Breast epithelium (tissue), 4 donors: ENCODE data around the gene PADI6. TPM values are rescaled to one million over a fixed set of nuclear protein-coding genes. Genes with fewer than 3 reads are reported as not detected.

Experiments used
- DNase-seq, 2 donors: peaks; one replicate each; pipeline ENCODE4 v3.0.0-alpha.2; 2019; ENCODE audit warnings: low spot score in 2 of 2
- H3K27ac ChIP-seq, 2 donors: fragments of 200-600 bp; sonication (generic) in 1 of 2; one replicate each; pipeline ENCODE4 v1.5.1; 2016 to 2019; ENCODE audit warnings: mild to moderate bottlenecking in 1 of 2
- H3K27me3 ChIP-seq, 2 donors: fragments of 200-600 bp; sonication (generic) in 1 of 2; one replicate each; pipeline versions ENCODE4 v1.5.1 to v1.6.0; 2017 to 2019; ENCODE audit warnings: control low read depth in 1 of 2, mild to moderate bottlenecking in 1 of 2
- H3K36me3 ChIP-seq: fragments of 200-600 bp; one replicate; pipeline ENCODE4 v1.5.1; 2019
- H3K4me1 ChIP-seq, 2 donors: fragments of 200-600 bp; sonication (generic); one replicate each; pipeline ENCODE4 v1.5.1; 2016 to 2019; ENCODE audit warnings: control low read depth in 1 of 2
- H3K4me3 ChIP-seq, 3 donors: fragments of 200-600 bp; sonication (generic); 1 replicate in 2 of 3; 2 replicates in 1 of 3; pipeline ENCODE4 v1.5.1; 2016 to 2019; ENCODE audit warnings: mild to moderate bottlenecking in 3 of 3, moderate library complexity in 2 of 3
- H3K9me3 ChIP-seq, 2 donors: fragments of 200-600 bp; sonication (generic) in 1 of 2; one replicate each; pipeline ENCODE4 v1.5.1; 2016 to 2019; ENCODE audit warnings: control low read depth in 1 of 2
- POLR2A ChIP-seq: fragments of 450-650 bp; IDR thresholded peaks from one replicate; pipeline ENCODE4 v1.6.1; 2016; ENCODE audit warnings: antibody characterized with exemption, mild to moderate bottlenecking, moderate library complexity
- POLR2AphosphoS5 ChIP-seq, 3 donors: sonication (generic); formaldehyde crosslinking; IDR thresholded peaks; one replicate each; pipeline ENCODE4 v1.6.1; 2017; ENCODE audit warnings: antibody characterized with exemption in 3 of 3
- intact Hi-C: fragments of 100-400 bp; cut with DNase I; formaldehyde crosslinking; loops from one replicate; pipeline ENCODE4 v1.15.1; 2023; ENCODE audit warnings: low total_unique reads
- total RNA-seq, 3 donors: library from RNA; depleted of rRNA; stranded (reverse); fragments of >200 nt; gene quantifications; one replicate each; pipeline ENCODE4 v1.1.0, GENCODE V29; 2016
- TF ChIP-seq, protein P1 (sequence below), 3 donors: fragments of 450-650 bp; IDR thresholded peaks; one replicate each; pipeline ENCODE4 v1.5.1; 2016 to 2017; ENCODE audit warnings: antibody characterized with exemption in 3 of 3, mild to moderate bottlenecking in 3 of 3, moderate library complexity in 3 of 3

PADI6 gene
- total RNA-seq, 3 donors from 2014 or later: not detected

- Histone ChIP-seq H3K4me3 (no peak overlapping the region), H3K9me3 (no peaks in the 10 kb centered on the region), H3K27me3 (no peaks in the 10 kb centered on the region), H3K36me3 (no peaks in the 10 kb centered on the region), H3K27ac (no peak overlapping the region), H3K4me1 (no peaks in the 10 kb centered on the region)
- DNase-seq: no peak
- intact Hi-C loops: no loop called here
- no peak for TF ChIP-seq POLR2A
- TF ChIP-seq, protein P1, sequence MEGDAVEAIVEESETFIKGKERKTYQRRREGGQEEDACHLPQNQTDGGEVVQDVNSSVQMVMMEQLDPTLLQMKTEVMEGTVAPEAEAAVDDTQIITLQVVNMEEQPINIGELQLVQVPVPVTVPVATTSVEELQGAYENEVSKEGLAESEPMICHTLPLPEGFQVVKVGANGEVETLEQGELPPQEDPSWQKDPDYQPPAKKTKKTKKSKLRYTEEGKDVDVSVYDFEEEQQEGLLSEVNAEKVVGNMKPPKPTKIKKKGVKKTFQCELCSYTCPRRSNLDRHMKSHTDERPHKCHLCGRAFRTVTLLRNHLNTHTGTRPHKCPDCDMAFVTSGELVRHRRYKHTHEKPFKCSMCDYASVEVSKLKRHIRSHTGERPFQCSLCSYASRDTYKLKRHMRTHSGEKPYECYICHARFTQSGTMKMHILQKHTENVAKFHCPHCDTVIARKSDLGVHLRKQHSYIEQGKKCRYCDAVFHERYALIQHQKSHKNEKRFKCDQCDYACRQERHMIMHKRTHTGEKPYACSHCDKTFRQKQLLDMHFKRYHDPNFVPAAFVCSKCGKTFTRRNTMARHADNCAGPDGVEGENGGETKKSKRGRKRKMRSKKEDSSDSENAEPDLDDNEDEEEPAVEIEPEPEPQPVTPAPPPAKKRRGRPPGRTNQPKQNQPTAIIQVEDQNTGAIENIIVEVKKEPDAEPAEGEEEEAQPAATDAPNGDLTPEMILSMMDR (IDR thresholded peaks at IDR 0.05): no peak
- no peak for TF ChIP-seq POLR2AphosphoS5 (IDR thresholded peaks at IDR 0.05)
Observed at GRCh38 chr1:17429183-17429582, 57.2 kb downstream of the PADI6 start.

DNA sequence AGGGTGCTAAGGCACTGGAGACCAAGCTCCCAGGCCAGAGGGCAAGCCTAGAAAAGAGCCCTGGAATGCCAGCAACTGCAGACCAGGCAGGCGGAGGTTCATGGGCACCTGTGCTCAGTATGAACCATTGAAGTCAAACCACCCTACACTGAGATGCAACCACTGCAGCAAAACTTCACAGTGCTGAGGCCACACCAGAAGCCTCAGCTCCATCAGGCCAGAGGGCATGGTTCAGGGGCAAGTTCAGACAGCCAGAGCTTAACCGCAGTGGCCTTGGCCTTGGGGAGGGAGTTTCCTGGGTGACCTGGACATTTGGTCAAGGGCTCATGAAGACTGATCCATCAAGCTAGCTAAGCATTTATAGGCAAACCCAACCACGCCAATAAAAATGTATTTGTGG, 60.4 kb downstream of the PADI6 start:
- Histone ChIP-seq H3K27ac (no peak overlapping the region), H3K4me3 (no peak overlapping the region), H3K36me3 (no peaks in the 10 kb centered on the region), H3K27me3 (no peaks in the 10 kb centered on the region), H3K9me3 (no peaks in the 10 kb centered on the region), H3K4me1 (peaks cover 0 to 7% of the 10 kb centered on the region in 2 donors)
- DNase-seq: no peak
- intact Hi-C loops: no loop called here
- TF ChIP-seq POLR2AphosphoS5 (IDR thresholded peaks at IDR 0.05): no peak
- TF ChIP-seq, protein P1 (IDR thresholded peaks at IDR 0.05): no peak
- TF ChIP-seq POLR2A: no peak

DNA sequence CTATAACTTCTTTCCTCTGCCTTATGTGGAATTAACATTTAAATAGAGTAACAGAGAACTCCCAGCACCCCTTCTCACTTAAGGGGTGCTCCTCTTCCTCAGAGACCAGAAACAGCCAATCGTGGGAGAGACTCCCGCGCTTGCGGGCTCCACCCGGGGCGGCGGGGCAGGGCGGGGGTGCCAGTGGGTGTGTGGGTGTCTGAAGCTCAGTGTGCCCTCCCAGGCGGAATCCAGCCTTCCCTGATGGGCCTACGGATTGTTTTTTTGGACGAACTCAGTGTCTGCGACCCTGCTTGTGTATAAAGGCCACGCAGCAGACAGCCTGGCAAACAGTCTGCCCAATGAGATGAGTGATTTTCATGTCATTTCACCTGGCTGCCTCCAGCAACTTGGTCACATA, 61.3 kb downstream of the PADI6 start:
- Histone ChIP-seq H3K9me3 (no peaks in the 10 kb centered on the region), H3K27ac (no peak overlapping the region), H3K27me3 (no peaks in the 10 kb centered on the region), H3K4me3 (no peak overlapping the region), H3K36me3 (no peaks in the 10 kb centered on the region), H3K4me1 (peaks cover 0 to 7% of the 10 kb centered on the region in 2 donors)
- no peak for DNase-seq
- TF ChIP-seq, protein P1 (IDR thresholded peaks at IDR 0.05): no peak
- intact Hi-C loops: no loop called here

- Histone ChIP-seq H3K4me1 (peaks cover 0 to 7% of the 10 kb centered on the region in 2 donors), H3K36me3 (no peaks in the 10 kb centered on the region), H3K27me3 (no peaks in the 10 kb centered on the region), H3K27ac (no peak overlapping the region), H3K4me3 (no peak overlapping the region), H3K9me3 (no peaks in the 10 kb centered on the region)
- TF ChIP-seq POLR2AphosphoS5 (IDR thresholded peaks at IDR 0.05): no peak
- TF ChIP-seq POLR2A: no peak
- TF ChIP-seq, protein P1 (IDR thresholded peaks at IDR 0.05): no peak
- DNase-seq: no peak
- intact Hi-C loops: no loop called here
Observed at GRCh38 chr1:17434016-17434415, 62.0 kb downstream of the PADI6 start.

DNA sequence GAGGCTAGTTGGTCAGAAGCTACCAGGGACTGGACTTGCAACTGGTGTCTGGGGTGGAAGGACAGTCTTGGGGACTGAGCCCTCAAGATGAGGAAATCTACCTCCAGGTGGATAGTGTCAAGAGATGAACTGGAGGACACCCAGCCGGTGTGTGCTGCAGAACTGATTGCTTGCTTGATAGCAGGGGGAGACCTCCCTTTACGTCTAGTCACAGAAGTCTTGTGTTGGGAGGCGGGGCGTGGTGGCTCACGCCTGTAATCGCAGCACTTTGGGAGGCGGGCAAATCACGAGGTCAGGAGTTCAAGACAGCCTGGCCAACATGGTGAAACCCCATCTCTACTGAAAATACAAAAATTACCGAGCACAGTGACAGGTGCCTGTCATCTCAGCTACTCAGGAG, 62.6 kb downstream of the PADI6 start:
- Histone ChIP-seq H3K36me3 (no peaks in the 10 kb centered on the region), H3K27ac (no peak overlapping the region), H3K9me3 (no peaks in the 10 kb centered on the region), H3K27me3 (no peaks in the 10 kb centered on the region), H3K4me1 (peaks cover 0 to 7% of the 10 kb centered on the region in 2 donors), H3K4me3 (no peak overlapping the region)
- DNase-seq: no peak
- TF ChIP-seq, protein P1 (IDR thresholded peaks at IDR 0.05): no peak
- TF ChIP-seq POLR2A: no peak
- no peak for TF ChIP-seq POLR2AphosphoS5 (IDR thresholded peaks at IDR 0.05)
- intact Hi-C loops: no loop called here
